ENCODE measurements around the gene WDR88.

WDR88 gene

DNA sequence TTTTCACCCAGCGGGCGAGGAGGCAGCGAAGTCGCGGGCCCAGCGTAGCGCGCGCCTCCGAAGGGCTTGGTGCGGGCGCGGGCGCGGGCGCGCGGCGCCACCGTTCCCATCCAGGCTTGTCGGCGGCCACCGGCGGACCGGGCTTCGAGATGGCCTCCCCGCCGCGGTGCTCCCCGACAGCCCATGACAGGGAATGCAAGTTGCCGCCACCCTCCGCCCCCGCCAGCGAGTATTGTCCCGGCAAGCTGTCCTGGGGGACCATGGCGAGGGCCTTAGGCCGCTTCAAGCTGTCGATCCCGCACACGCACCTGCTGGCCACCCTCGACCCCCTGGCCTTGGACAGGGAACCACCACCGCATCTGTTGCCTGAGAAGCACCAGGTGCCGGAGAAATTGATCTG lies at the start of gene WDR88:
TSS of gene WDR88 (plus strand) at position 94 of the 400 bp plus-strand sequence. CDS start at position 150, 56 bp downstream.
- Histone ChIP-seq H3K4me1 (ENCODE audit: insufficient read depth, low read length, severe bottlenecking) (no peaks in the 10 kb centered on the region), H3F3A (ENCODE audit: insufficient read depth, low read length) (no peaks in the 10 kb centered on the region), H3K36me3 (ENCODE audit: insufficient read depth, low read length) (peaks cover 20% of the 10 kb centered on the region), H3K9me3 (ENCODE audit: low read length) (no peaks in the 10 kb centered on the region), H3K4me2 (ENCODE audit: low read length) (no peak within 1 kb of the TSS), H3K9ac (ENCODE audit: low read length) (no peak within 1 kb of the TSS), H3K27me3 (ENCODE audit: insufficient read depth, low read length) (no peaks in the 10 kb centered on the region), H3K27ac (ENCODE audit: low read depth, low read length, poor library complexity, severe bottlenecking) (no peak within 1 kb of the TSS), H4K20me1 (ENCODE audit: insufficient read depth, low read length) (no peaks in the 10 kb centered on the region), H3K79me2 (ENCODE audit: insufficient read depth, low read length) (no peaks in the 10 kb centered on the region), H3K9me2 (ENCODE audit: low read depth, low read length) (no peaks in the 10 kb centered on the region), H2AFZ (ENCODE audit: low read length) (no peak within 1 kb of the TSS), H3K4me3 (ENCODE audit: low read depth, low read length, poor library complexity, severe bottlenecking) (no peak within 1 kb of the TSS)
- TF ChIP-seq EZH2 (IDR thresholded peaks at IDR 0.05; ENCODE audit: borderline replicate concordance, low read length) (no peak), CTCF (IDR thresholded peaks at IDR 0.05; ENCODE audit: low read length) (no peak)

- H3K36me3 ChIP-seq (ENCODE audit: insufficient read depth, low read length) = peaks cover 22% of the 10 kb centered on the region
These were observed 46.3 kb upstream of the WDR88 start for GRCh38 chr19:33085570-33086128.

GRCh38 chr19:33086955-33087354 lies 45.0 kb upstream of the WDR88 start:
- Histone ChIP-seq H3K4me1 (ENCODE audit: insufficient read depth, low read length, severe bottlenecking) (peaks cover 7% of the 10 kb centered on the region), H4K20me1 (ENCODE audit: insufficient read depth, low read length) (no peaks in the 10 kb centered on the region), H3K27me3 (ENCODE audit: insufficient read depth, low read length) (no peaks in the 10 kb centered on the region), H3K9me3 (ENCODE audit: low read length) (no peaks in the 10 kb centered on the region), H3F3A (ENCODE audit: insufficient read depth, low read length) (no peaks in the 10 kb centered on the region), H3K4me3 (ENCODE audit: low read depth, low read length, poor library complexity, severe bottlenecking) (no peak overlapping the region), H3K9ac (ENCODE audit: low read length) (no peak overlapping the region), H3K4me2 (ENCODE audit: low read length) (no peak overlapping the region), H2AFZ (ENCODE audit: low read length) (no peak overlapping the region), H3K9me2 (ENCODE audit: low read depth, low read length) (no peaks in the 10 kb centered on the region), H3K79me2 (ENCODE audit: insufficient read depth, low read length) (peaks cover 5% of the 10 kb centered on the region; the same call in 1 of the 2 replicates), H3K27ac (ENCODE audit: low read depth, low read length, poor library complexity, severe bottlenecking) (no peak overlapping the region), H3K36me3 (ENCODE audit: insufficient read depth, low read length) (peaks cover 25% of the 10 kb centered on the region)
- TF ChIP-seq EZH2 (IDR thresholded peaks at IDR 0.05; ENCODE audit: borderline replicate concordance, low read length) = no peak
- TF ChIP-seq CTCF (IDR thresholded peaks at IDR 0.05; ENCODE audit: low read length) = no peak

More at GRCh38 chr19:33085570-33086128, 46.3 kb upstream of the WDR88 start:
- H3K9me3 ChIP-seq (ENCODE audit: low read length) = no peaks in the 10 kb centered on the region
- H3K4me1 ChIP-seq (ENCODE audit: insufficient read depth, low read length, severe bottlenecking) = peaks cover 11% of the 10 kb centered on the region
- no peaks in the 10 kb centered on the region for H3K9me2 ChIP-seq (ENCODE audit: low read depth, low read length)
- TF ChIP-seq EZH2 (IDR thresholded peaks at IDR 0.05; ENCODE audit: borderline replicate concordance, low read length) = no peak
- no peak for TF ChIP-seq CTCF (IDR thresholded peaks at IDR 0.05; ENCODE audit: low read length)
- H3K27ac ChIP-seq (ENCODE audit: low read depth, low read length, poor library complexity, severe bottlenecking) = no peak overlapping the region
- no peaks in the 10 kb centered on the region for H3F3A ChIP-seq (ENCODE audit: insufficient read depth, low read length)
- no peaks in the 10 kb centered on the region for H3K27me3 ChIP-seq (ENCODE audit: insufficient read depth, low read length)
- no peak overlapping the region for H3K9ac ChIP-seq (ENCODE audit: low read length)
- H3K4me2 ChIP-seq (ENCODE audit: low read length) = no peak overlapping the region
- H4K20me1 ChIP-seq (ENCODE audit: insufficient read depth, low read length) = no peaks in the 10 kb centered on the region
- H2AFZ ChIP-seq (ENCODE audit: low read length) = no peak overlapping the region
- H3K4me3 ChIP-seq (ENCODE audit: low read depth, low read length, poor library complexity, severe bottlenecking) = no peak overlapping the region
- peaks cover 13% of the 10 kb centered on the region; the same call in 1 of the 2 replicates for H3K79me2 ChIP-seq (ENCODE audit: insufficient read depth, low read length)
